Gastrocnemius medialis (tissue), 4 donors: ENCODE data around the gene NFKBIE. TPM values are rescaled to one million over a fixed set of nuclear protein-coding genes. Genes with fewer than 3 reads are reported as not detected.
A peak's percentile ranks its signal among the peaks of the same experiment; 100 is the strongest.

ENCODE experiments used
- ATAC-seq, 2 donors: fragments of 150-250 bp; one replicate each; pipeline ENCODE4 v1.9.1; 2016
- DNase-seq, 2 donors: peaks; one replicate each; pipeline ENCODE4 v3.0.0-alpha.2; 2019
- H3K27ac ChIP-seq, 4 donors: fragments of 200-600 bp; sonication (generic); 1 replicate in 1 of 4; 2 replicates in 3 of 4; pipeline ENCODE4 v1.5.1; 2016 to 2018; ENCODE audit warnings: mild to moderate bottlenecking in 2 of 4, moderate library complexity in 1 of 4
- H3K27me3 ChIP-seq, 3 donors: fragments of 200-600 bp; sonication (generic) in 2 of 3; 1 replicate in 1 of 3; 2 replicates in 2 of 3; pipeline versions ENCODE4 v1.5.1 to v1.6.0; 2016 to 2019; ENCODE audit warnings: mild to moderate bottlenecking in 1 of 3, moderate library complexity in 1 of 3
- H3K36me3 ChIP-seq, 2 donors: fragments of 200-600 bp; sonication (generic) in 1 of 2; one replicate each; pipeline ENCODE4 v1.5.1; 2017 to 2018
- H3K4me1 ChIP-seq, 2 donors: fragments of 200-600 bp; sonication (generic) in 1 of 2; one replicate each; pipeline ENCODE4 v1.5.1; 2016 to 2017; ENCODE audit warnings: mild to moderate bottlenecking in 2 of 2
- H3K4me3 ChIP-seq, 4 donors: fragments of 200-600 bp; sonication (generic) in 3 of 4; 1 replicate in 1 of 4; 2 replicates in 3 of 4; pipeline ENCODE4 v1.5.1; 2016 to 2019; ENCODE audit warnings: mild to moderate bottlenecking in 2 of 4
- H3K9me3 ChIP-seq, 3 donors: fragments of 200-600 bp; sonication (generic) in 2 of 3; 1 replicate in 1 of 3; 2 replicates in 2 of 3; pipeline ENCODE4 v1.5.1; 2016 to 2019
- POLR2A ChIP-seq, 2 donors: fragments of 450-650 bp; IDR thresholded peaks; one replicate each; pipeline ENCODE4 v1.6.1; 2017; ENCODE audit warnings: antibody characterized with exemption in 2 of 2, mild to moderate bottlenecking in 2 of 2, moderate library complexity in 2 of 2
- in situ Hi-C, 4 donors: fragments of 200-750 bp; cut with MboI; loops; one replicate each; pipeline versions ENCODE4 v1.15.0 to v1.8.0; 2017; ENCODE audit warnings: low sequenced_read_pairs in 4 of 4
- intact Hi-C: fragments of 100-400 bp; cut with DNase I; formaldehyde crosslinking; loops from one replicate; pipeline ENCODE4 v1.15.1; 2023; ENCODE audit warnings: low total_unique reads
- total RNA-seq, 4 donors: library from RNA; depleted of rRNA; stranded (reverse); fragments of >200 nt; gene quantifications; one replicate each; pipeline versions ENCODE4 v1.1.0 to v1.2.3, GENCODE V29; 2016
- TF ChIP-seq, protein P1 (sequence below), 5 experiments: fragments of 450-650 bp in 3 of 5; fragments of 200-600 bp in 2 of 5; sonication (generic) in 2 of 5; IDR thresholded peaks in 4 of 5; conservative IDR thresholded peaks in 1 of 5; 1 replicate in 4 of 5; 2 replicates in 1 of 5; pipeline ENCODE4 v1.5.1; 2016 to 2019; ENCODE audit warnings: antibody characterized with exemption in 5 of 5, mild to moderate bottlenecking in 3 of 5, moderate library complexity in 3 of 5

Gene NFKBIE
- total RNA-seq, 4 donors from 2014 or later, result 4.1 to 11.1 (median 10.0) TPM

DNA sequence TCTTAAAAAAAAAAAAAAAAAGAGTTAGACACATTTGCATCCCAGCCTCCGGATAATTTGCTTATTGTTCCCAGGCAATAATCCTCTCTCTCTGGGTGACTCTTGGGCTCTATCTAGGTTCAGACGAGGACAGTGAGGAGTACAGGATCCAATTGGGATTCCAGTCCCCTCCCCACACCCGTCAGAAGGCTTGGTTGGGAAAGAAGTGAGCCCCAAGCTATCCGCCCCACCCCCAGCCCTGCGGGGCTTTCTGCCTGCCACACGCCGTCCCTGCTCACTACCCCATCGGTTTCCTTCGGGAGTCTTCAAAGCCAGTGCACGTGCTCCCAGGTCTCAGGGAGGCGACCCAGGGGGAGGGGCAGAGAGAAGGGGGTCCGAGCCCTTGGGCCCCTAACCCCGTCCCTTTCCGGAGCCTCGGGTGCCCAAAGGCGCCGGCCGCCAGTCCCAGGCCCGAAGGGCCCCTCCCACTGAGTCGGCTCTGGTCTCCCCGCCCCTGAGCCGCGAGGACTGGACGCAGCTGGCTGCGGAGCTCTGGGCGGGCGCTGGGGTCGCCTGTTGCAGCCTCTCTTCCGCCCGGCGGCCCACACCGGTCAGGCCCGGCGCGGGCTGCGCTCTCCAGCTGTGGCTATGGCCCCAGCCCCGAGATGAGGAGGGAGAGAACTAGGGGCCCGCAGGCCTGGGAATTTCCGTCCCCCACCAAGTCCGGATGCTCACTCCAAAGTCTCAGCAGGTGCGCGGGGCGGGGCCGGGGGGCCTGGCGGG, 46.1 kb downstream of the NFKBIE start:
- Histone ChIP-seq H3K27ac (peak overlapping the region; percentile 95 to 99 (median 98)), H3K4me1 (peaks cover 55 to 66% of the 10 kb centered on the region in 2 donors), H3K9me3 (no peaks in the 10 kb centered on the region), H3K4me3 (peak overlapping the region; percentile 54 to 61 (median 56)), H3K27me3 (no peaks in the 10 kb centered on the region), H3K36me3 (no peaks in the 10 kb centered on the region)
- in situ Hi-C loops, result no loop called here
- intact Hi-C loops, result loop anchor here (5.0 kb wide), 1 partner anchor 47 kb away; no protein-coding TSS in a partner anchor
- DNase-seq (peak; percentile 65 to 67), ATAC-seq (peak in 1 of 2 donors; percentile 8)
- TF ChIP-seq, protein P1, sequence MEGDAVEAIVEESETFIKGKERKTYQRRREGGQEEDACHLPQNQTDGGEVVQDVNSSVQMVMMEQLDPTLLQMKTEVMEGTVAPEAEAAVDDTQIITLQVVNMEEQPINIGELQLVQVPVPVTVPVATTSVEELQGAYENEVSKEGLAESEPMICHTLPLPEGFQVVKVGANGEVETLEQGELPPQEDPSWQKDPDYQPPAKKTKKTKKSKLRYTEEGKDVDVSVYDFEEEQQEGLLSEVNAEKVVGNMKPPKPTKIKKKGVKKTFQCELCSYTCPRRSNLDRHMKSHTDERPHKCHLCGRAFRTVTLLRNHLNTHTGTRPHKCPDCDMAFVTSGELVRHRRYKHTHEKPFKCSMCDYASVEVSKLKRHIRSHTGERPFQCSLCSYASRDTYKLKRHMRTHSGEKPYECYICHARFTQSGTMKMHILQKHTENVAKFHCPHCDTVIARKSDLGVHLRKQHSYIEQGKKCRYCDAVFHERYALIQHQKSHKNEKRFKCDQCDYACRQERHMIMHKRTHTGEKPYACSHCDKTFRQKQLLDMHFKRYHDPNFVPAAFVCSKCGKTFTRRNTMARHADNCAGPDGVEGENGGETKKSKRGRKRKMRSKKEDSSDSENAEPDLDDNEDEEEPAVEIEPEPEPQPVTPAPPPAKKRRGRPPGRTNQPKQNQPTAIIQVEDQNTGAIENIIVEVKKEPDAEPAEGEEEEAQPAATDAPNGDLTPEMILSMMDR (IDR thresholded peaks at IDR 0.05 in 4 of 5, conservative IDR thresholded peaks at IDR 0.05 in 1 of 5), result peak in 1 of 5 experiments; percentile 10
- TF ChIP-seq POLR2A (IDR thresholded peaks at IDR 0.05), result peak; percentile 72 to 81

- peak; percentile 51 to 85 for DNase-seq
- intact Hi-C loops (loop anchor here (5.0 kb wide), 1 partner anchor 45 kb away; no protein-coding TSS in a partner anchor), in situ Hi-C loops (no loop called here)
- Histone ChIP-seq H3K4me3 (peak overlapping the region in 1 of 4 donors; percentile 20), H3K36me3 (no peaks in the 10 kb centered on the region), H3K27me3 (no peaks in the 10 kb centered on the region), H3K9me3 (no peaks in the 10 kb centered on the region), H3K4me1 (peaks cover 46 to 55% of the 10 kb centered on the region in 2 donors), H3K27ac (peak overlapping the region; percentile 95 to 99 (median 98))
- peak; percentile 16 to 17 for ATAC-seq
- peak; percentile 61 to 63 for TF ChIP-seq POLR2A (IDR thresholded peaks at IDR 0.05)
- TF ChIP-seq, protein P1 (IDR thresholded peaks at IDR 0.05 in 4 of 5, conservative IDR thresholded peaks at IDR 0.05 in 1 of 5), result no peak
Measured at GRCh38 chr6:44217332-44218143, 47.8 kb downstream of the NFKBIE start.

DNA sequence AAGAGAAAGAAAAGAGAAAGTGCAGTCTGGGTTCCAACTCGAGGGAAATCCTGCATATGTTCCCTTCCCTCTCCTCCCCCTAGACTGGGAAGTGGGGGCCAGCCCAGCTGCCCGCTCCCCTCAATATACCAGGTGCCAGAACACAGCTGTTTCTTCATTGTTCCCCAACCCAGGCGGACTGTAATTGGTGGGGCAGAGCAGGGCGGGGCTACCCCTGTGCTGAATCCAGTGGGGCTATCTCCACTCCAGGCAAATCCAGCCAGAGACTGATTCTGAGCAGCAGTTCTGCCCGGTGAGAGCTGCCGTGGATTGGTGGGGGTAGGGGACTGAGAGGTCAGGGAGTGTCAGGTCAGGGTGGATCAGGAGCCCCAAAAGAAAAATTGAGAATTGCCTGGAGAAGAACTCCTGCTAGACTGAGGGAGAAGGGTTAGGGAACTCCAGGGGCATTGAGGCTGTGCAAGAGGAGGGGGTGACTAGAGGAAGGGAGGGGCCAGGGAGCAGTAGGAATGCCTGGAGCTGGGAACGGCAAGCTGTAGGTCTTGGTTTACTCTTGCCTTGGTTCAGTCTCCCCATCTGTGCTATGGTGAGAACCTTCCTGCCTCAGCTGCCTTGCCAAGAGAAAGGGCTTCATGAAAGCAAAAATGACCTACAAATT, 48.5 kb downstream of the NFKBIE start, which contains the start of gene MYMX:
Gene MYMX, plus strand, starts transcription at position 250 of the 655 bp plus-strand sequence. CDS start 546 bp downstream, outside the sequence.
- peaks cover 42 to 48% of the 10 kb centered on the region in 2 donors for H3K4me1 ChIP-seq
- no peaks in the 10 kb centered on the region for H3K9me3 ChIP-seq
- intact Hi-C loops, result loop anchor here (5.0 kb wide), 1 partner anchor 45 kb away; no protein-coding TSS in a partner anchor
- DNase-seq (no peak), ATAC-seq (no peak)
- H3K36me3 ChIP-seq, result no peaks in the 10 kb centered on the region
- peak within 1 kb of the TSS; percentile 95 to 99 (median 98) for H3K27ac ChIP-seq
- no peaks in the 10 kb centered on the region for H3K27me3 ChIP-seq
- in situ Hi-C loops, result no loop called here
- TF ChIP-seq, protein P1 (IDR thresholded peaks at IDR 0.05 in 4 of 5, conservative IDR thresholded peaks at IDR 0.05 in 1 of 5), result no peak
- TF ChIP-seq POLR2A (IDR thresholded peaks at IDR 0.05), result no peak
- H3K4me3 ChIP-seq, result peak within 1 kb of the TSS in 1 of 4 donors; percentile 20

DNA sequence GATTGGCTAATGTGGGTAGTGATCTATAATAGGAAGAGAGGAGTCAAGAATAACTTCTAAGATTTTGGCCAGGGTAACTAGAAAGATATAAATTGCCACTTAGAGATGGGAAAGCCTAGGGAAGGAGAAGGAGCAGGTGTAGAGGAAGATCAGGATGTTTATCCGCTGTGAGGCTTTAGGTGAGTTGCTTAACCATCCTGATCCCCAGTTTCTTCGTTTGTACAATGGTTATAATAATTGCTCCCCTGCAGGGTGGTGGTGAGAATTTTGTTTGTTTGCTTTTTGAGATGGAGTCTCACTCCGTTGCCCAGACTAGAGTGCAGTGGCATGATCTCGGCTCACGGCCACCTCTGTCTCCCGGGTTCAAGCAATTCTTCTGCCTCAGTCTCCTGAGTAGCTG, 51.0 kb downstream of the NFKBIE start:
- no peak for ATAC-seq
- no peak overlapping the region for H3K4me3 ChIP-seq

More for the DNA sequence above, 51.0 kb downstream of the NFKBIE start:
- Histone ChIP-seq H3K27ac (no peak overlapping the region), H3K27me3 (no peaks in the 10 kb centered on the region), H3K9me3 (no peaks in the 10 kb centered on the region), H3K36me3 (no peaks in the 10 kb centered on the region), H3K4me1 (peaks cover 26 to 28% of the 10 kb centered on the region in 2 donors)
- in situ Hi-C loops, result no loop called here
- TF ChIP-seq POLR2A (IDR thresholded peaks at IDR 0.05), result no peak
- TF ChIP-seq, protein P1 (IDR thresholded peaks at IDR 0.05 in 4 of 5, conservative IDR thresholded peaks at IDR 0.05 in 1 of 5), result no peak
- no peak for DNase-seq
- intact Hi-C loops, result no loop called here
